ENCODE data around the gene ABHD5.
A peak's percentile ranks its signal among the peaks of the same experiment; 100 is the strongest.

ABHD5 gene

DNA sequence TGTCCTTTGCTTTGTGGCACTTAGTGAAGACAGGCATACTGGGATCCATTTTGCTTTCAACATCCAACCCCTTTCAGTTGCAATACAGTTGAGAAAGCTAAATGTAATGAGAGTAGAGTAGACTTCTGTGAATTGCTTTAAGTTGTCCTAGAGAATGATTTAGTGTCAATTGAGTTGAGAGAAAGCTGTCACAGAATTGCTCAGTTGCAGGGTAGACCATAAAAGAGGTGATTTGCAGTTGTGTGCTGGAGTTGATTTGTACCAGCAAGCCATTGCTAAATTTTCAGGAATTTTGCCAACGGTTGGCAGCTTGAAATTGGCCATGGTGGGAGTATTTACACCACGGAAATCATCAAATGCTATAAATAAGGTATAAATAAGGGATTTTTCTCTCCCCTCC is 2.2 kb downstream of the ABHD5 start:
- no peak for TF ChIP-seq CTCF (IDR thresholded peaks at IDR 0.05; ENCODE audit: low read depth, low read length, missing control alignments)
- no peak overlapping the region for H3K4me3 ChIP-seq (replicated peaks; ENCODE audit: low read depth, low read length)
- DNase-seq (ENCODE audit: extremely low read depth, low read depth) = no peak

DNA sequence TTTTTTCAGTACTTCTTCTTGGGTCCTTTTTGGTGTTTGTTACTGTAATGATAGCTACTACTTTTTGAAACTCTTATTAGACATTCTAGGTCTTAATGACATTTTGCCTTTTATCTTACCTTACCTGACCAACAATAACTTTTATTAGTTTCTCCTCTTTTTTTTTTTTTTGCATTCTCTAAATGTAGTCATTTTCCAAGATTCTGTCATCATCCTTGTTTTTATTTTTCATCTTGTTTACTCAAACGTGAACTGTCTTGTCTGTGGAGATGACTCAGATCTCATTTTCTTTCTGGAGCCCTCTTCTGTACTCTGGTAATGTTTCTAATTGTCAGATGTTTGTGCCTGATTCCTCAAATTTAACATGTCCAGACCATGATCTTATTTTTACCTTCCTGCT is 2.9 kb downstream of the ABHD5 start:
- H3K4me3 ChIP-seq (replicated peaks; ENCODE audit: low read depth, low read length) = no peak overlapping the region
- no peak for TF ChIP-seq CTCF (IDR thresholded peaks at IDR 0.05; ENCODE audit: low read depth, low read length, missing control alignments)
- no peak for DNase-seq (ENCODE audit: extremely low read depth, low read depth)

DNA sequence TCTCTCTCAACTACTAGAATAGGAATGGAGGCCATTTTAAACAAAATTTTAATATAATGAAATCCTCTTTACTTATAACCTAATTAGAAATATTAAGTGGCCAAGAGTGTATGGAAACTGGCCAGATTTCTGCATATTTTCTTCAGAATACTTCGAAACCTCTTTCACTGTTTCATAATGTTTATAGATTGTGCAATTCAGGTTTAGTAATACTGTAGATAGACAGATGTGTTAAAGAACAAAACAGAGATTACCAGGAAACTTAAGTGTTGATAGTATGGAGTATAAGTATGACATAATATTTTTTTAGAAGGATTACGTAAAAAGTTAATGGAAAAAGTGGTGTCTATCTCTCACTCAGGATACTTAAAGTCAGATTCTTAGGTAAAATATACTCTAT is 4.7 kb downstream of the ABHD5 start:
- no peak for DNase-seq (ENCODE audit: extremely low read depth, low read depth)
- H3K4me3 ChIP-seq (replicated peaks; ENCODE audit: low read depth, low read length) = no peak overlapping the region
- no peak for TF ChIP-seq CTCF (IDR thresholded peaks at IDR 0.05; ENCODE audit: low read depth, low read length, missing control alignments)

GRCh38 chr3:43695863-43696262 is 5.1 kb downstream of the ABHD5 start:
- H3K4me3 ChIP-seq (replicated peaks; ENCODE audit: low read depth, low read length) = no peak overlapping the region
- no peak for TF ChIP-seq CTCF (IDR thresholded peaks at IDR 0.05; ENCODE audit: low read depth, low read length, missing control alignments)
- no peak for DNase-seq (ENCODE audit: extremely low read depth, low read depth)

- no peak for TF ChIP-seq CTCF (IDR thresholded peaks at IDR 0.05; ENCODE audit: low read depth, low read length, missing control alignments)
- H3K4me3 ChIP-seq (replicated peaks; ENCODE audit: low read depth, low read length) = no peak overlapping the region
- DNase-seq (ENCODE audit: extremely low read depth, low read depth) = no peak
Observed at GRCh38 chr3:43696441-43696840, 5.7 kb downstream of the ABHD5 start.

- TF ChIP-seq CTCF (IDR thresholded peaks at IDR 0.05; ENCODE audit: low read depth, low read length, missing control alignments) = no peak
- no peak overlapping the region for H3K4me3 ChIP-seq (replicated peaks; ENCODE audit: low read depth, low read length)
- no peak for DNase-seq (ENCODE audit: extremely low read depth, low read depth)
Observed at GRCh38 chr3:43696881-43697280, 6.1 kb downstream of the ABHD5 start.

- H3K4me3 ChIP-seq (replicated peaks; ENCODE audit: low read depth, low read length) = no peak overlapping the region
- peak; percentile 29 for TF ChIP-seq CTCF (IDR thresholded peaks at IDR 0.05; ENCODE audit: low read depth, low read length, missing control alignments)
- DNase-seq (ENCODE audit: extremely low read depth, low read depth) = peak; percentile 11
Observed at GRCh38 chr3:43699864-43700263, 9.1 kb downstream of the ABHD5 start.

Measured in HFF-Myc (cell line).